Esophagus squamous epithelium (tissue), 4 donors: Measurements from ENCODE around the gene MSI1.

ENCODE experiments used
- CTCF ChIP-seq, 6 experiments: fragments of 450-650 bp in 4 of 6; fragments of 200-600 bp in 2 of 6; sonication (generic) in 2 of 6; IDR thresholded peaks; one replicate each; pipeline ENCODE4 v1.5.1; 2016 to 2019; ENCODE audit warnings: antibody characterized with exemption in 6 of 6, mild to moderate bottlenecking in 4 of 6, moderate library complexity in 4 of 6
- POLR2A ChIP-seq, 4 donors: fragments of 450-650 bp; IDR thresholded peaks; one replicate each; pipeline ENCODE4 v1.6.1; 2017; ENCODE audit warnings: antibody characterized with exemption in 4 of 4, mild to moderate bottlenecking in 4 of 4, moderate library complexity in 3 of 4

- no peak for TF ChIP-seq CTCF (IDR thresholded peaks at IDR 0.05)
- TF ChIP-seq POLR2A (IDR thresholded peaks at IDR 0.05): peak in 2 of 4 donors; percentile 68 to 70
Observed at GRCh38 chr12:120292661-120293531, 76.1 kb downstream of the MSI1 start, which contains the start of gene RNU4-1.
